ENCODE measurements around the gene DEGS2.

Gene DEGS2

GRCh38 chr14:100104523-100105300, 54.7 kb downstream of the DEGS2 start:
- peaks cover 0 to 15% of the 10 kb centered on the region in 2 experiments; a peak in 2 of 3 replicates for H3K36me3 ChIP-seq (ENCODE audit: control insufficient read depth in 2 of 2, insufficient read depth in 1 of 2, low read length in 2 of 2)
- H3K9me3 ChIP-seq (ENCODE audit: control insufficient read depth, insufficient read depth, low read depth, low read length), result no peaks in the 10 kb centered on the region
- peaks cover 12% of the 10 kb centered on the region for H3K4me1 ChIP-seq (ENCODE audit: control insufficient read depth, insufficient read depth, low read length)
- CTCF ChIA-PET, result interaction anchor here (0.5 to 4.5 kb wide), 5 partner anchors 26 to 164 kb away, joined by 4 to 35 read pairs (median 4); no protein-coding TSS in a partner anchor
- H3K27ac ChIP-seq (ENCODE audit: extremely low read depth, low read depth, low read length), result no peak overlapping the region
- POLR2A ChIA-PET, result no interaction called here
- H3K4me3 ChIP-seq (ENCODE audit: low read depth, low read length), result no peak overlapping the region
- TF ChIP-seq ZNF76 (tag by site-specific recombination; IDR thresholded peaks at IDR 0.05; ENCODE audit: borderline replicate concordance, low read depth) (no peak), ZBTB21 (tag by site-specific recombination; IDR thresholded peaks at IDR 0.05) (no peak), IKZF3 (tag by site-specific recombination; IDR thresholded peaks at IDR 0.05) (no peak), ZNF157 (tag by site-specific recombination; IDR thresholded peaks at IDR 0.05) (no peak), ZNF626 (tag by site-specific recombination; IDR thresholded peaks at IDR 0.05) (no peak), ZNF561 (tag by site-specific recombination; IDR thresholded peaks at IDR 0.05; ENCODE audit: borderline replicate concordance) (no peak), ZNF280D (tag by site-specific recombination; IDR thresholded peaks at IDR 0.05) (no peak), ZNF202 (tag by site-specific recombination; IDR thresholded peaks at IDR 0.05; ENCODE audit: borderline replicate concordance) (no peak), YY1 (tag by site-specific recombination; IDR thresholded peaks at IDR 0.05) (no peak; the same call in 1 of the 2 replicates), ZNF394 (tag by site-specific recombination; IDR thresholded peaks at IDR 0.05; ENCODE audit: borderline replicate concordance) (no peak), MZF1 (tag by site-specific recombination; IDR thresholded peaks at IDR 0.05; ENCODE audit: borderline replicate concordance) (no peak), ZNF10 (tag by site-specific recombination; IDR thresholded peaks at IDR 0.05) (no peak), ZNF776 (tag by site-specific recombination; IDR thresholded peaks at IDR 0.05; ENCODE audit: borderline replicate concordance) (no peak), ZNF248 (tag by site-specific recombination; IDR thresholded peaks at IDR 0.05) (no peak), TRIM28 (IDR thresholded peaks at IDR 0.05; ENCODE audit: borderline replicate concordance, low read length) (no peak), ZNF37A (tag by site-specific recombination; IDR thresholded peaks at IDR 0.05) (no peak), KLF10 (tag by site-specific recombination; IDR thresholded peaks at IDR 0.05) (no peak), BCL11A (tag by site-specific recombination; IDR thresholded peaks at IDR 0.05; ENCODE audit: low read depth) (peak; percentile 35; the same call in 1 of the 2 replicates), ZFP41 (tag by site-specific recombination; IDR thresholded peaks at IDR 0.05; ENCODE audit: borderline replicate concordance) (no peak), GLIS2 (tag by site-specific recombination; IDR thresholded peaks at IDR 0.05) (no peak), ZNF211 (tag by site-specific recombination; IDR thresholded peaks at IDR 0.05; ENCODE audit: low read depth) (no peak), SP7 (tag by site-specific recombination; IDR thresholded peaks at IDR 0.05) (no peak), ZNF571 (tag by site-specific recombination; IDR thresholded peaks at IDR 0.05) (no peak), ZBTB20 (tag by site-specific recombination; IDR thresholded peaks at IDR 0.05) (0 out of 2 replicates have a peak, but pooled peaks have one; percentile 2), ZNF791 (tag by site-specific recombination; IDR thresholded peaks at IDR 0.05) (no peak), OSR2 (tag by site-specific recombination; IDR thresholded peaks at IDR 0.05) (peak; percentile 39; the same call in 1 of the 2 replicates)
- TF ChIP-seq, protein P1, sequence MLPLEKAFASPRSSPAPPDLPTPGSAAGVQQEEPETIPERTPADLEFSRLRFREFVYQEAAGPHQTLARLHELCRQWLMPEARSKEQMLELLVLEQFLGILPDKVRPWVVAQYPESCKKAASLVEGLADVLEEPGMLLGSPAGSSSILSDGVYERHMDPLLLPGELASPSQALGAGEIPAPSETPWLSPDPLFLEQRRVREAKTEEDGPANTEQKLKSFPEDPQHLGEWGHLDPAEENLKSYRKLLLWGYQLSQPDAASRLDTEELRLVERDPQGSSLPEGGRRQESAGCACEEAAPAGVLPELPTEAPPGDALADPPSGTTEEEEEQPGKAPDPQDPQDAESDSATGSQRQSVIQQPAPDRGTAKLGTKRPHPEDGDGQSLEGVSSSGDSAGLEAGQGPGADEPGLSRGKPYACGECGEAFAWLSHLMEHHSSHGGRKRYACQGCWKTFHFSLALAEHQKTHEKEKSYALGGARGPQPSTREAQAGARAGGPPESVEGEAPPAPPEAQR (tag by site-specific recombination; IDR thresholded peaks at IDR 0.05), result no peak
- TF ChIP-seq, protein P2, sequence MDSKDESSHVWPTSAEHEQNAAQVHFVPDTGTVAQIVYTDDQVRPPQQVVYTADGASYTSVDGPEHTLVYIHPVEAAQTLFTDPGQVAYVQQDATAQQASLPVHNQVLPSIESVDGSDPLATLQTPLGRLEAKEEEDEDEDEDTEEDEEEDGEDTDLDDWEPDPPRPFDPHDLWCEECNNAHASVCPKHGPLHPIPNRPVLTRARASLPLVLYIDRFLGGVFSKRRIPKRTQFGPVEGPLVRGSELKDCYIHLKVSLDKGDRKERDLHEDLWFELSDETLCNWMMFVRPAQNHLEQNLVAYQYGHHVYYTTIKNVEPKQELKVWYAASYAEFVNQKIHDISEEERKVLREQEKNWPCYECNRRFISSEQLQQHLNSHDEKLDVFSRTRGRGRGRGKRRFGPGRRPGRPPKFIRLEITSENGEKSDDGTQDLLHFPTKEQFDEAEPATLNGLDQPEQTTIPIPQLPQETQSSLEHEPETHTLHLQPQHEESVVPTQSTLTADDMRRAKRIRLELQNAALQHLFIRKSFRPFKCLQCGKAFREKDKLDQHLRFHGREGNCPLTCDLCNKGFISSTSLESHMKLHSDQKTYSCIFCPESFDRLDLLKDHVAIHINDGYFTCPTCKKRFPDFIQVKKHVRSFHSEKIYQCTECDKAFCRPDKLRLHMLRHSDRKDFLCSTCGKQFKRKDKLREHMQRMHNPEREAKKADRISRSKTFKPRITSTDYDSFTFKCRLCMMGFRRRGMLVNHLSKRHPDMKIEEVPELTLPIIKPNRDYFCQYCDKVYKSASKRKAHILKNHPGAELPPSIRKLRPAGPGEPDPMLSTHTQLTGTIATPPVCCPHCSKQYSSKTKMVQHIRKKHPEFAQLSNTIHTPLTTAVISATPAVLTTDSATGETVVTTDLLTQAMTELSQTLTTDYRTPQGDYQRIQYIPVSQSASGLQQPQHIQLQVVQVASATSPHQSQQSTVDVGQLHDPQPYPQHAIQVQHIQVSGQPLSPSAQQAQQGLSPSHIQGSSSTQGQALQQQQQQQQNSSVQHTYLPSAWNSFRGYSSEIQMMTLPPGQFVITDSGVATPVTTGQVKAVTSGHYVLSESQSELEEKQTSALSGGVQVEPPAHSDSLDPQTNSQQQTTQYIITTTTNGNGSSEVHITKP (tag by site-specific recombination; IDR thresholded peaks at IDR 0.05), result no peak
- TF ChIP-seq, protein P3, sequence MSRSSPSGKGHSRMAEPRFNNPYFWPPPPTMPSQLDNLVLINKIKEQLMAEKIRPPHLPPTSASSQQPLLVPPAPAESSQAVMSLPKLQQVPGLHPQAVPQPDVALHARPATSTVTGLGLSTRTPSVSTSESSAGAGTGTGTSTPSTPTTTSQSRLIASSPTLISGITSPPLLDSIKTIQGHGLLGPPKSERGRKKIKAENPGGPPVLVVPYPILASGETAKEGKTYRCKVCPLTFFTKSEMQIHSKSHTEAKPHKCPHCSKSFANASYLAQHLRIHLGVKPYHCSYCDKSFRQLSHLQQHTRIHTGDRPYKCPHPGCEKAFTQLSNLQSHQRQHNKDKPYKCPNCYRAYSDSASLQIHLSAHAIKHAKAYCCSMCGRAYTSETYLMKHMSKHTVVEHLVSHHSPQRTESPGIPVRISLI (tag by site-specific recombination; IDR thresholded peaks at IDR 0.05), result 0 out of 2 replicates have a peak, but pooled peaks have one; percentile 34

Measured in HEK293 (cell line).